NCI-H748 (cell line): ENCODE results near the gene OR5D14.

Experiments
- DNase-seq: peaks from one replicate; lab custom pipeline; 2025; ENCODE audit not compliant: unreplicated experiment; lab: John Stamatoyannopoulos, UW

Gene OR5D14

GRCh38 chr11:55795256-55795655 is at the start of gene OR5D14:
OR5D14 (plus strand) TSS chr11:55795556; CDS start chr11:55795556, 0 bp downstream.
- no peak for DNase-seq

- DNase-seq = no peak
Observed at GRCh38 chr11:55773138-55773537, 22.2 kb upstream of the OR5D14 start, which contains the start of gene OR5D13. OR5D13 (plus strand) TSS chr11:55773438; CDS start chr11:55773438, 0 bp downstream.

GRCh38 chr11:55791606-55792005 is 3.8 kb upstream of the OR5D14 start:
- no peak for DNase-seq

DNA sequence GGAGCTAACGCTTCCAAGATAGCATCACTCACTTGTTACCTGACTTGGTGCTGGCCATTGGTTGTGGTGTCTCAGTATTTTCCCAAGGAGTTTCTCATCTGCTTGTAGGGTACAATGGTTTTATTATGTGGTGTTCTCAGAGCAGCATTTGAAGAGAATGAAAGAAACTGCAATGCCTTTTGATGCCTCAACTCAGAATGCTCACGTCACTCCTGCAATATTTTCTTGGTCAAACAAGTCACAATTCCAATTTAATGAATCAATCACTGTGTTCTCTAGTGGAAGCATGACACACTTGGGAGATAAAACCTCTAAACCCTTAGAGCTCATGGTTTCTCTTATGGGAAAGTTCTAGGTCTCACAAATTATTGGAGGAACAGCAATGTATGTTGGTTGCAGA is 2.0 kb upstream of the OR5D14 start:
- no peak for DNase-seq

GRCh38 chr11:55806248-55806647 is 10.9 kb downstream of the OR5D14 start:
- DNase-seq = no peak

DNA sequence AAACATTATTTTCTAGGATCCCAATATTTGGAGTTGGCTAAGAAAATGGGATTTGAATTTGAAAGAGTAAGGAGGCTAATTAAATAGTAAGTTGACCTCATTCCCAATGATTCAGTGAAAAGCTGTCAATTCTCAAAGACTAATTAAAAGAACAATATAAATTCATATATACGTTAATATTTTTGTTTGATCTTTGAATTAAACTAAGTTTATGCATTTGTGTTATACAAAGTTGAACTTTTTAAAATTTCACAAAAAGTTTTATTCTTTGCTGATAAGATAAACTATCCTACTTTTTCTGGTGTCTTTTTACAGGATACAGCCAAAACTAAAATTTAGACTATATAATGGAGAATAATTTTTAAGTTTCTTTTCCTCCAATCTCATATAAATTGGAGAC is 15.7 kb downstream of the OR5D14 start, which contains the start of gene OR5L1:
OR5L1 (plus strand) TSS at position 301 of the 400 bp plus-strand sequence. CDS start 100 bp downstream, outside the sequence.
- no peak for DNase-seq

DNA sequence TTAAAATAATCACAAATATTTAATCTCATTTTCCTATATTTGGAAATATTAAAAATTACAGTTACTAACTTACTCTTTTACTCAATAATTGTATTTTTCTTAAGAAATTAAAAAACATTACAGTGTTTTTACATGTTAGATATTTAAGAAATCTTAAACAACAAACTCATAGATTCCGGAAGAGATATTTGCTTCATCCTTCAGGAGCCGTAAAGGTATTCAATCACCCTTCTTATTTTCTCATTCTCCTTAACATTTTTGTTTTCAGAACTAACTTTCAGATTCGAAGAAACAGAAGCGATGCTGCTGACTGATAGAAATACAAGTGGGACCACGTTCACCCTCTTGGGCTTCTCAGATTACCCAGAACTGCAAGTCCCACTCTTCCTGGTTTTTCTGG is 24.0 kb downstream of the OR5D14 start, which contains the start of gene OR5D18:
OR5D18 (plus strand) TSS at position 301 of the 400 bp plus-strand sequence; CDS start at position 301, 0 bp downstream.
- no peak for DNase-seq

GRCh38 chr11:55826919-55827318 is 31.6 kb downstream of the OR5D14 start, which contains the start of gene OR5L2:
OR5L2 (plus strand) TSS chr11:55827219; CDS start chr11:55827219, 0 bp downstream.
- DNase-seq = no peak

GRCh38 chr11:55838452-55838851 is 43.1 kb downstream of the OR5D14 start, which contains the start of gene OR5D16:
OR5D16 (plus strand) TSS chr11:55838752; CDS start chr11:55838752, 0 bp downstream.
- no peak for DNase-seq
